OCI-LY1 (cell line): Measurements from ENCODE around the gene LRRC43.

Source experiments
- EZH2 ChIP-seq: fragments of 200-600 bp; sonication (generic), shearing (Covaris generic); IDR thresholded peaks from 2 replicates; pipeline ENCODE4 v1.8.0; 2017; ENCODE audit warnings: borderline replicate concordance, mixed run types, mild to moderate bottlenecking, antibody characterized with exemption, low read length, moderate library complexity, mixed read lengths
- TF ChIP-seq, protein P1 (sequence below): fragments of 200-600 bp; sonication (generic), shearing (Covaris generic); IDR thresholded peaks from 2 replicates; pipeline ENCODE4 v1.5.1; 2017; ENCODE audit warnings: mild to moderate bottlenecking, antibody characterized with exemption, low read length, moderate library complexity, mixed read lengths

DNA sequence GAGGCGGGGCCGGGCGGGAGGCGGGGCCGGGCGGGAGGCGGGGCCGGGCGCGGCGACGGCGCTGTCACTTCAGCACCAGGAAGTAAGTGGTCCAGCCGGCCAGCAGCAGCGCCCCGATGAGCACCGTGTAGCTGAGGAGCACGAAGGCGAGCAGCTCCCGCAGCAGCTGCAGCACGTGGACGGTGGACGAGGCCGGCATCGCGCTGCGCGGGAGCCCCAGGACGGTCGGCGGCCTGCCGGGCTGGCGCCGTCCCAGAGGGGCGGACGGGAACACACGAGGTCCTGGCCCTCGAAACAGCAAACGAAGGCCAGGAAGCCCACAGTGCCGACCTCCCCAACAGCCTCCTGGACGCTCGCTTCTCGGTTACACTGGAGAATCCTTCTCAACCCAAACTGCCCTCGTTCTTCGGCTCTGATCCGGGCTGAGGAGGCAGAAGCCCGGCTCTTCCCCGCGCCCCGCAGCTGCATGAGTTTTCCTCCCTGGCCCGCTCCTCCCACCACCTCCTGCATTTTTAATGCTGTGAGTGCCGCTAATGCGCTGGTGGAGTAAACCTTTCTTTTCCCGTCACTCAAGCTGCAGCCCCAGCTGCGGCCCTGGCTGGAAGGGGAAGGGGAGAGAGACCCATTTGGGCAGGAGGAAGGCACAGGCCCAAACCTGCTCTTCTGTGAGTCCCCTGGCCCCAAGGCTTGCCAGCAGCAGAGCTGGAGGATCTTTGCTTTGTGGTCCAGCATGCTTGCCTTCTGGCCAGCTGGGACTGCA lies 43.6 kb downstream of the LRRC43 start:
- TF ChIP-seq, protein P1, sequence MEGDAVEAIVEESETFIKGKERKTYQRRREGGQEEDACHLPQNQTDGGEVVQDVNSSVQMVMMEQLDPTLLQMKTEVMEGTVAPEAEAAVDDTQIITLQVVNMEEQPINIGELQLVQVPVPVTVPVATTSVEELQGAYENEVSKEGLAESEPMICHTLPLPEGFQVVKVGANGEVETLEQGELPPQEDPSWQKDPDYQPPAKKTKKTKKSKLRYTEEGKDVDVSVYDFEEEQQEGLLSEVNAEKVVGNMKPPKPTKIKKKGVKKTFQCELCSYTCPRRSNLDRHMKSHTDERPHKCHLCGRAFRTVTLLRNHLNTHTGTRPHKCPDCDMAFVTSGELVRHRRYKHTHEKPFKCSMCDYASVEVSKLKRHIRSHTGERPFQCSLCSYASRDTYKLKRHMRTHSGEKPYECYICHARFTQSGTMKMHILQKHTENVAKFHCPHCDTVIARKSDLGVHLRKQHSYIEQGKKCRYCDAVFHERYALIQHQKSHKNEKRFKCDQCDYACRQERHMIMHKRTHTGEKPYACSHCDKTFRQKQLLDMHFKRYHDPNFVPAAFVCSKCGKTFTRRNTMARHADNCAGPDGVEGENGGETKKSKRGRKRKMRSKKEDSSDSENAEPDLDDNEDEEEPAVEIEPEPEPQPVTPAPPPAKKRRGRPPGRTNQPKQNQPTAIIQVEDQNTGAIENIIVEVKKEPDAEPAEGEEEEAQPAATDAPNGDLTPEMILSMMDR: no peak
- TF ChIP-seq EZH2: no peak
